Esophagus muscularis mucosa (tissue), 3 donors: Measurements from ENCODE around the gene ABHD16B.

Source experiments
- CTCF ChIP-seq, 3 experiments: fragments of 200-600 bp in 2 of 3; fragments of 450-650 bp in 1 of 3; sonication (generic) in 2 of 3; IDR thresholded peaks; one replicate each; pipeline ENCODE4 v1.5.1; 2017 to 2019; ENCODE audit warnings: antibody characterized with exemption in 3 of 3, mild to moderate bottlenecking in 2 of 3, moderate library complexity in 1 of 3
- POLR2AphosphoS5 ChIP-seq, 2 donors: sonication (generic); formaldehyde crosslinking; IDR thresholded peaks; one replicate each; pipeline ENCODE4 v1.6.1; 2017; ENCODE audit warnings: antibody characterized with exemption in 2 of 2

GRCh38 chr20:63864545-63864977, 3.3 kb downstream of the ABHD16B start:
- TF ChIP-seq CTCF (IDR thresholded peaks at IDR 0.05) (no peak), POLR2AphosphoS5 (IDR thresholded peaks at IDR 0.05) (no peak)
